Heart right ventricle (tissue), 16 donors: ENCODE data around the gene PIGT. TPM values are rescaled to one million over a fixed set of nuclear protein-coding genes. Genes with fewer than 3 reads are reported as not detected.
A peak's percentile ranks its signal among the peaks of the same experiment; 100 is the strongest.
"Not testable (repeated sequence)": the region's sequence is repeated elsewhere in the genome, so short reads cannot be mapped to it uniquely, and the experiment has no call there.

Experiments
- ATAC-seq, 8 donors: fragments of 200-7000 bp; cut with Tn5 transposase; one replicate each; pipeline ENCODE4 v1.9.1; 2020; ENCODE audit warnings: mild to moderate bottlenecking in 8 of 8, moderate library complexity in 8 of 8, moderate number of reproducible peaks in 1 of 8
- DNase-seq, 2 donors: peaks; one replicate each; pipeline ENCODE4 v3.0.0-alpha.2; 2020
- H3K27ac ChIP-seq, 10 donors: fragments of 200-600 bp; sonication (generic) in 2 of 10; one replicate each; pipeline versions ENCODE4 v1.5.0 to v1.8.0; 2020 to 2022; ENCODE audit warnings: mild to moderate bottlenecking in 3 of 10
- H3K27me3 ChIP-seq, 7 donors: fragments of 200-600 bp; one replicate each; pipeline ENCODE4 v1.8.0; 2021 to 2022; ENCODE audit warnings: mild to moderate bottlenecking in 2 of 7
- H3K36me3 ChIP-seq, 9 donors: fragments of 200-600 bp; sonication (generic) in 1 of 9; one replicate each; pipeline versions ENCODE4 v1.5.0 to v1.8.0; 2020 to 2022; ENCODE audit warnings: mild to moderate bottlenecking in 2 of 9
- H3K4me1 ChIP-seq, 9 donors: fragments of 200-600 bp; sonication (generic) in 1 of 9; one replicate each; pipeline versions ENCODE4 v1.5.0 to v1.8.0; 2020 to 2022; ENCODE audit warnings: mild to moderate bottlenecking in 4 of 9
- H3K4me3 ChIP-seq, 10 donors: fragments of 200-600 bp; sonication (generic) in 2 of 10; one replicate each; pipeline versions ENCODE4 v1.5.0 to v1.8.0; 2020 to 2022; ENCODE audit warnings: mild to moderate bottlenecking in 7 of 10, moderate library complexity in 2 of 10
- H3K9me3 ChIP-seq, 11 donors: fragments of 200-600 bp in 10 of 11; sonication (generic) in 2 of 11; one replicate each; pipeline versions ENCODE4 v1.5.0 to v1.8.0; 2013 to 2022; ENCODE audit warnings: mild to moderate bottlenecking in 2 of 11, control low read depth in 1 of 11, moderate library complexity in 1 of 11
- WGBS, 2 donors: extraction: QIAGEN DNeasy Blood & Tissue Kit; methylation state at CpG; one replicate each; pipeline ENCODE4 v1.1.7; 2013; ENCODE audit warnings: inconsistent platforms in 1 of 2; 5-methylcytosine and 5-hydroxymethylcytosine counted together
- intact Hi-C, 10 donors: fragments of 100-400 bp; cut with DNase I; formaldehyde crosslinking; loops; one replicate each; pipeline versions ENCODE4 v1.11.1 to v1.14.2; 2022
- microRNA-seq, 2 donors: library from miRNA; unstranded; fragments of <30 nt; microRNA quantifications; one replicate each; pipeline ENCODE4 v1.2.0, GENCODE V29; 2021
- polyA plus RNA-seq, 2 donors: library from polyadenylated mRNA; stranded (reverse); fragments of 200-250 nt; gene quantifications; one replicate each; pipeline ENCODE4 v1.2.3, GENCODE V29; 2013
- total RNA-seq, 10 donors: library from RNA; stranded (reverse); fragmentation: NEBNext Ultra II Directional in 3 of 10; extraction: Animal tissue kit (Norgen Biotek cat#: 25700) in 3 of 10; gene quantifications; one replicate each; pipeline versions ENCODE4 v1.2.1 to v1.2.4, GENCODE V29; 2021 to 2023
- TF ChIP-seq, protein P1 (sequence below), 9 donors: fragments of 200-600 bp; sonication (generic) in 2 of 9; IDR thresholded peaks; one replicate each; pipeline versions ENCODE4 v1.5.0 to v1.8.0; 2021 to 2022; ENCODE audit warnings: antibody characterized with exemption in 9 of 9, mild to moderate bottlenecking in 5 of 9, moderate library complexity in 1 of 9
- donor health status: Arrhythmogenic right ventricular cardiomyopathy.
- donor health status: ischemic (EF 13 %, LVEDD 7.1; RV severe dilation, severe dysfunction).
- donor health status: healthy with polysubstance abuse.
- donor health status: DM: no; HTN: yes; CAD: no.
- donor health status: DM: no; HTN: no; CAD: no.
- donor health status: ischemic (EF 25% LVEDD 6.9; RV normal size, moderate dysfunction).
- donor health status: ischemic (EF 25% LVEDD 5.7; RV mildly dilated, moderate dysfunction).
- donor health status: healthy.
- donor health status: DM: yes; HTN: yes; CAD: no.
- donor health status: Ischemic cardiomyopathy.
- donor health status: ischemic (EF 35%, LVEDD 5.7; RV mildly dilated, moderate dysfunction).
- donor health status: nonischemic (EF 11% LVEDD 7.7; RV severe dilation, severe dysfunction).
- donor health status: DM: yes; HTN: yes; CAD: no.
- donor health status: PGD.
- donor health status: ischemic (EF 29% LVEDD 5.4; RV normal size, mild dysfunction).
- donor health status: nonischemic (EF 23%, LVEDD 6.1; RV moderate dilation, normal function).

Gene PIGT
- total and polyA plus RNA-seq, 12 donors = 72.9 to 221 (median 144) TPM

DNA sequence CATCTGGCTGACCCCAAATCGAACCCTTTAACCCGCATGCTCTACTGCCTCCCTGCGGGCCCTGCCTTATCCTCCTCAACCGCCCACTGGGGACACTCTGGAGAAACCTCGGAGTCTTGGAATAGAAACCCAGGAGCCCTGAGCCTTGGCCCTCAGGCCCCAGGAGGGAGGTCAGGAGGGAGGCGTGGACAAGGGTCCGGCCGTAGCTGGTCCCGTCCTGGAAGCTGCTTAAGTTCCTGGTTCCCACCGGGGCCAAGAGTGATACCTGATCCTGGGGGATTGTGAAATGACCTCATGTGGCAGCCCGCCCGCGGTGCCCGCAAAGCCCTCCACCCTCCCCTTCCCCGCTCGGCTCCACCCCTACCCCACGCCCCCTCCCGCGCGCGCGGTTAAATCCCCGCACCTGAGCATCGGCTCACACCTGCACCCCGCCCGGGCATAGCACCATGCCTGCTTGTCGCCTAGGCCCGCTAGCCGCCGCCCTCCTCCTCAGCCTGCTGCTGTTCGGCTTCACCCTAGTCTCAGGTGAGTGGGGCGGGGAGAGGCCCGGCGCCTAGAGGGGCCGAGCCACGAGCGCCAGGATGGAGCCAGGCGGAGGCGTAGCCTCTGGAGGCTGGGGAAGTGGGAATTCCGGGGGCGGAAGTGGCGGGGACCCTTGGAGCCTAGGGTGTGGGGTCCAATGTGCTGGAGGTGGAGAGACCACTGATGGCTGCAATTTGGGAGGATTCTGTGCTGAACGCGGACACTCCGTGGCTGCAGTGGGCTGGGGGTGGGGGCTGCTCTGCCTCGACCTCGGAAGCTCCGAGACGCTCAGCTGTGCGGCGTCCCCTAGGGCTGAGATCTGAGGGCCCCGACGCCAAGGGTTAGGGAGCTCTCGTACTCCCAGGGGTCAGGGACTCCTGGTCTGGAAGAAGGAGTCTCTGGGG lies 53.7 kb downstream of the PIGT start, which contains the start of gene WFDC2:
Gene WFDC2, plus strand, starts transcription at position 418 of the 926 bp plus-strand sequence. Its CDS starts 29 bp downstream, at position 447.
- Histone ChIP-seq H3K27ac (peak within 1 kb of the TSS in 2 of 10 donors; percentile 31 to 34), H3K36me3 (no peaks in the 10 kb centered on the region), H3K9me3 (no peaks in the 10 kb centered on the region), H3K4me1 (peaks cover 0 to 23% (median 19%) of the 10 kb centered on the region in 9 donors), H3K4me3 (peak within 1 kb of the TSS; percentile 23 to 61 (median 52)), H3K27me3 (peaks cover 0 to 83% (median 72%) of the 10 kb centered on the region in 7 donors)
- 5 to 6% methylated on average over 52 to 54 of the region's 54 CpGs for WGBS, 2 donors
- ATAC-seq = peak in 7 of 8 donors; percentile 9 to 47 (median 35)
- intact Hi-C loops = loop anchor here in 1 of 10 donors (10.0 kb wide), 1 partner anchor 305 kb away; no protein-coding TSS in a partner anchor
- TF ChIP-seq, protein P1, sequence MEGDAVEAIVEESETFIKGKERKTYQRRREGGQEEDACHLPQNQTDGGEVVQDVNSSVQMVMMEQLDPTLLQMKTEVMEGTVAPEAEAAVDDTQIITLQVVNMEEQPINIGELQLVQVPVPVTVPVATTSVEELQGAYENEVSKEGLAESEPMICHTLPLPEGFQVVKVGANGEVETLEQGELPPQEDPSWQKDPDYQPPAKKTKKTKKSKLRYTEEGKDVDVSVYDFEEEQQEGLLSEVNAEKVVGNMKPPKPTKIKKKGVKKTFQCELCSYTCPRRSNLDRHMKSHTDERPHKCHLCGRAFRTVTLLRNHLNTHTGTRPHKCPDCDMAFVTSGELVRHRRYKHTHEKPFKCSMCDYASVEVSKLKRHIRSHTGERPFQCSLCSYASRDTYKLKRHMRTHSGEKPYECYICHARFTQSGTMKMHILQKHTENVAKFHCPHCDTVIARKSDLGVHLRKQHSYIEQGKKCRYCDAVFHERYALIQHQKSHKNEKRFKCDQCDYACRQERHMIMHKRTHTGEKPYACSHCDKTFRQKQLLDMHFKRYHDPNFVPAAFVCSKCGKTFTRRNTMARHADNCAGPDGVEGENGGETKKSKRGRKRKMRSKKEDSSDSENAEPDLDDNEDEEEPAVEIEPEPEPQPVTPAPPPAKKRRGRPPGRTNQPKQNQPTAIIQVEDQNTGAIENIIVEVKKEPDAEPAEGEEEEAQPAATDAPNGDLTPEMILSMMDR (IDR thresholded peaks at IDR 0.05) = no peak
- DNase-seq = peak in 1 of 2 donors; percentile 13

DNA sequence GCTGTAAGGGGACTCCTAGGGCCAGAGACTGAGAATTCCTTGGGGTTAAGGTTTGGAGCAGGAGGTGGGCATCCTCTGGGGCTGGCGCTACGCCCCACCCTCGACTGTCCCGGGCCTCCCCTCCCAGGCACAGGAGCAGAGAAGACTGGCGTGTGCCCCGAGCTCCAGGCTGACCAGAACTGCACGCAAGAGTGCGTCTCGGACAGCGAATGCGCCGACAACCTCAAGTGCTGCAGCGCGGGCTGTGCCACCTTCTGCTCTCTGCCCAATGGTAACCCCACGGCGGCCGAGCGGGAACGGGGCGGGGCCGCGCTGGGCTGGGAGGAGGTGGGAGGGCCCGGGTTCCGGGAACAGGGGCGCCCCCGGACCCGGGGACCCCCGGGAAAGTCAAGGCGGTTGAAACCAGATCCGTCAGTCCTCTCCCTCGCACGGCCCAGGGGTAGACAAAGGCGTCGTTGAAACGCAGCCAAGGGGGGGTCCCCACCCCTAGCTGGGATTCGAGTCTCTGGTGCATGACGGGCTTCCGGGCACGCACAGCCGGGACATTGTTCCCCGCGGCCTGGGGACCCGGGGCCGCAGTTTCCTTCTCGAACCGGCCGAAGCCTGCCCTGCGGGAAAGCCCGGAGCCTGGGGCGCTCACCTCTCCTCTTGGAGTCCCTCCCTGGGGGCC lies 54.5 kb downstream of the PIGT start:
- Histone ChIP-seq H3K27me3 (peaks cover 0 to 88% (median 70%) of the 10 kb centered on the region in 7 donors), H3K27ac (peak overlapping the region in 2 of 10 donors; percentile 31 to 34), H3K4me3 (peak overlapping the region; percentile 23 to 61 (median 52)), H3K4me1 (peaks cover 0 to 23% (median 19%) of the 10 kb centered on the region in 9 donors), H3K9me3 (no peaks in the 10 kb centered on the region), H3K36me3 (no peaks in the 10 kb centered on the region)
- intact Hi-C loops = no loop called here
- DNase-seq = peak in 1 of 2 donors; percentile 40
- ATAC-seq = peak; percentile 64 to 89 (median 86)
- TF ChIP-seq, protein P1 (IDR thresholded peaks at IDR 0.05) = no peak
- 0 to 1% methylated on average over 44 to 50 of the region's 50 CpGs for WGBS, 2 donors

DNA sequence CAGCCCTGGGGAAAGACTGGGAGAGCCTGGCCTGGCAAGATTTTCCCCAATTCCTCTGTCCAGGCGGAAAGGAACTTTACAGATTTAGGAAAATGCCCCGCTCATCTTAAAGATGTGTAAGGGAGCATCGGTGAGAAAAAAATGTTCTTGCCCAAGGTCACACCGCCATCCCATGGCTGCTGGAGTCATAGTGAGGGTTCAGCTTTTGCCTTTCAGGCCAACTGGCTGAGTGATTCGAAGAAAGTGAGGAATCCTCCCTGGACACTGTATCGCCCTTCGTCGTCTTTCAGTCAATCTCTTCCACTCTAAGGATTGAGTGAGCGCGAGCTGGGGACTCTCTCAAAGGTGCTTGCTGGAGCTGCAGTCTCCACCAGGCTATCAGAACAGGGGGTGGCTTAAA lies 55.0 kb downstream of the PIGT start:
- H3K4me3 ChIP-seq = peak overlapping the region; percentile 23 to 61 (median 52)
- ATAC-seq (peak in 5 of 8 donors; percentile 10 to 40 (median 18)), DNase-seq (no peak)
- WGBS, 2 donors = 12 to 18% methylated on average over 10 of the region's 10 CpGs
- H3K36me3 ChIP-seq = no peaks in the 10 kb centered on the region
- intact Hi-C loops = no loop called here
- H3K9me3 ChIP-seq = no peaks in the 10 kb centered on the region
- peaks cover 0 to 23% (median 19%) of the 10 kb centered on the region in 9 donors for H3K4me1 ChIP-seq
- H3K27me3 ChIP-seq = peaks cover 0 to 90% (median 71%) of the 10 kb centered on the region in 7 donors
- TF ChIP-seq, protein P1 (IDR thresholded peaks at IDR 0.05) = peak in 2 of 9 donors; percentile 25 to 27
- H3K27ac ChIP-seq = peak overlapping the region in 1 of 10 donors; percentile 34

DNA sequence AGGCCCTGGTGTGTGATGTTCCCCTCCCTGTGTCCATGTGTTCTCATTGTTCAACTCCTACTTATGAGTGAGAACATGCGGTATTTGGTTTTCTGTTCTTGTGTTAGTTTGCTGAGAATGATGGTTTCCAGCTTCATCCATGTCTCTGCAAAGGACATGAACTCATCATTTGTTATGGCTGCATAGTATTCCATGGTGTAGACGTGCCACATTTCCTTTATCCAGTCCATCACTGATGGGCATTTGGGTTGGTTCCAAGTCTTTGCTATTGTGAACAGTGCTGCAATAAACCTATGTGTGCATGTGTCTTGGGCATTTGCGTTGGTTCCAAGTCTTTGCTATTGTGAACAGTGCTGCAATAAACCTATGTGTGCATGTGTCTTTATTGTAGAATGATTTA lies 56.3 kb downstream of the PIGT start:
- not testable (repeated sequence) for ATAC-seq

More for the DNA sequence above, 56.3 kb downstream of the PIGT start:
- intact Hi-C loops, DNase-seq, H3K4me3 ChIP-seq, H3K27ac ChIP-seq, H3K36me3 ChIP-seq, H3K9me3 ChIP-seq: not testable (repeated sequence)
- WGBS, 2 donors = 70 to 91% methylated on average over 3 of the region's 3 CpGs
- Histone ChIP-seq H3K4me1 (peaks cover 0 to 23% (median 19%) of the 10 kb centered on the region in 9 donors), H3K27me3 (peaks cover 0 to 96% (median 70%) of the 10 kb centered on the region in 7 donors)

Small RNAs within 50 kb of the gene (microRNA-seq; reads per million reads assigned to microRNA genes)
- gene MIR6812 = 0 to 0.51 reads per million in 2 donors

Other genes starting within 250 kb of the PIGT start
- gene PI3, start 241.2 kb upstream of the PIGT start, total RNA-seq = 1 to 10 TPM in 1 of 10 donors, under 1 TPM in 1, not detected in 8; 0.57 to 1.9 TPM
- under 1 TPM in 1 of 2 donors, not detected in 1; 0.67 TPM for gene PI3, start 241.2 kb upstream of the PIGT start, polyA plus RNA-seq
- gene SEMG1, start 209.1 kb upstream of the PIGT start, total RNA-seq = not detected
- gene SEMG1, start 209.1 kb upstream of the PIGT start, polyA plus RNA-seq = not detected
- gene SEMG2, start 194.8 kb upstream of the PIGT start, total RNA-seq = not detected
- gene SEMG2, start 194.8 kb upstream of the PIGT start, polyA plus RNA-seq = not detected
- gene SLPI, start 161.6 kb upstream of the PIGT start, total RNA-seq = 1 to 10 TPM in 4 of 10 donors, under 1 TPM in 2, not detected in 4; 0.43 to 5.1 (median 1.2) TPM
- gene SLPI, start 161.6 kb upstream of the PIGT start, polyA plus RNA-seq = 1 to 10 TPM; 2.6 to 2.9 TPM
- not detected for gene RBPJL, start 109.3 kb upstream of the PIGT start, total RNA-seq
- gene RBPJL, start 109.3 kb upstream of the PIGT start, polyA plus RNA-seq = under 1 TPM in 1 of 2 donors, not detected in 1; 0.06 TPM
- under 1 TPM in 2 of 10 donors, not detected in 8; 0.24 to 0.28 TPM for gene MATN4, start 107.8 kb upstream of the PIGT start, total RNA-seq
- gene MATN4, start 107.8 kb upstream of the PIGT start, polyA plus RNA-seq = under 1 TPM in 1 of 2 donors, not detected in 1; 0.06 TPM
- gene SDC4, start 67.7 kb upstream of the PIGT start, total RNA-seq = 100 to 1,000 TPM in 5 of 10 donors, 10 to 100 TPM in 5; 66.9 to 161 (median 102) TPM
- 10 to 100 TPM; 48.4 to 64.5 TPM for gene SDC4, start 67.7 kb upstream of the PIGT start, polyA plus RNA-seq
- gene SYS1, start 53.0 kb upstream of the PIGT start, total RNA-seq = 10 to 100 TPM; 13.9 to 27.9 (median 18.2) TPM
- 10 to 100 TPM; 11.7 to 34.5 TPM for gene SYS1, start 53.0 kb upstream of the PIGT start, polyA plus RNA-seq
- gene TP53TG5, start 37.8 kb upstream of the PIGT start, total RNA-seq = 1 to 10 TPM in 8 of 10 donors, under 1 TPM in 2; 0.59 to 2.4 (median 1.3) TPM
- 1 to 10 TPM in 1 of 2 donors, under 1 TPM in 1; 0.43 to 1.1 TPM for gene TP53TG5, start 37.8 kb upstream of the PIGT start, polyA plus RNA-seq
- gene DBNDD2, start 7.9 kb upstream of the PIGT start, total RNA-seq = 100 to 1,000 TPM; 284 to 676 (median 334) TPM
- 100 to 1,000 TPM; 353 to 381 TPM for gene DBNDD2, start 7.9 kb upstream of the PIGT start, polyA plus RNA-seq
- 1 to 10 TPM in 1 of 10 donors, under 1 TPM in 3, not detected in 6; 0.44 to 1.6 (median 0.53) TPM for gene WFDC2, start 53.6 kb downstream of the PIGT start, total RNA-seq
- gene WFDC2, start 53.6 kb downstream of the PIGT start, polyA plus RNA-seq = under 1 TPM; 0.55 to 0.66 TPM
- gene SPINT3, start 99.5 kb downstream of the PIGT start, total RNA-seq = not detected
- gene SPINT3, start 99.5 kb downstream of the PIGT start, polyA plus RNA-seq = not detected
- gene WFDC6, start 123.3 kb downstream of the PIGT start, total RNA-seq = not detected
- gene WFDC6, start 123.3 kb downstream of the PIGT start, polyA plus RNA-seq = not detected
- not detected for gene EPPIN, start 131.3 kb downstream of the PIGT start, total RNA-seq
- not detected for gene EPPIN, start 131.3 kb downstream of the PIGT start, polyA plus RNA-seq
- gene WFDC8, start 163.1 kb downstream of the PIGT start, total RNA-seq = not detected
- not detected for gene WFDC8, start 163.1 kb downstream of the PIGT start, polyA plus RNA-seq
- not detected for gene WFDC10A, start 213.6 kb downstream of the PIGT start, total RNA-seq
- not detected for gene WFDC10A, start 213.6 kb downstream of the PIGT start, polyA plus RNA-seq
- not detected for gene WFDC9, start 215.1 kb downstream of the PIGT start, total RNA-seq
- not detected for gene WFDC9, start 215.1 kb downstream of the PIGT start, polyA plus RNA-seq